HG03439 (cell line): ENCODE measurements around the gene CCDC152.
"Not testable (repeated sequence)": the region's sequence is repeated elsewhere in the genome, so short reads cannot be mapped to it uniquely, and the experiment has no call there.

Experiments
- ATAC-seq: cut with Tn5 transposase; IDR thresholded peaks from one replicate; pipeline ENCODE4 v1.9.1; 2021; ENCODE audit warnings: mild to moderate bottlenecking, moderate library complexity; ENCODE audit not compliant: unreplicated experiment

CCDC152 gene

GRCh38 chr5:42844408-42844807 is 87.8 kb downstream of the CCDC152 start:
- ATAC-seq, result not testable (repeated sequence)

GRCh38 chr5:42848545-42848944 is 91.9 kb downstream of the CCDC152 start:
- ATAC-seq, result no peak

- ATAC-seq, result no peak
These were observed 94.9 kb downstream of the CCDC152 start for GRCh38 chr5:42851481-42851880.
